Activated CD4-positive, alpha-beta memory T cell treated with anti-CD3 and anti-CD28 coated beads for 36 hours (primary cell): ENCODE data around the gene BMERB1. TPM values are rescaled to one million over a fixed set of nuclear protein-coding genes. Genes with fewer than 3 reads are reported as not detected.

ENCODE experiments used
- CTCF ChIA-PET: fragments of 350-600 bp; sonication (Branson Sonifier 250); formaldehyde crosslinking; loops from one replicate; lab custom pipeline; 2021; ENCODE audit warnings: antibody characterized with exemption, inconsistent platforms; lab: Charles Lee
- POLR2A ChIA-PET: fragments of 350-600 bp; sonication (Branson Sonifier 250); formaldehyde crosslinking; loops from one replicate; lab custom pipeline; 2021; ENCODE audit warnings: antibody characterized with exemption; lab: Charles Lee
- DNase-seq: peaks from one replicate; pipeline ENCODE4 v3.0.0-alpha.2; 2020
- H3K27ac Mint-ChIP-seq: one replicate; pipeline ENCODE4 v1.8.0; 2021; ENCODE audit warnings: mixed read lengths
- H3K27me3 Mint-ChIP-seq: one replicate; pipeline ENCODE4 v1.8.0; 2021; ENCODE audit warnings: mixed read lengths
- H3K36me3 Mint-ChIP-seq: one replicate; pipeline ENCODE4 v1.8.0; 2021; ENCODE audit warnings: mixed read lengths
- H3K4me1 Mint-ChIP-seq: one replicate; pipeline ENCODE4 v1.8.0; 2021; ENCODE audit warnings: low read depth, mixed read lengths
- H3K4me3 Mint-ChIP-seq: one replicate; pipeline ENCODE4 v1.8.0; 2021; ENCODE audit warnings: mild to moderate bottlenecking, mixed read lengths
- H3K9me3 Mint-ChIP-seq: one replicate; pipeline ENCODE4 v1.8.0; 2021; ENCODE audit warnings: mixed read lengths
- intact Hi-C: fragments of 100-400 bp; cut with micrococcal nuclease; formaldehyde crosslinking; loops from one replicate; pipeline ENCODE4 v1.15.1; 2023
- total RNA-seq, 2 experiments: library from RNA; stranded (reverse); gene quantifications; one replicate each; pipeline ENCODE4 v1.2.3, GENCODE V29; 2021

BMERB1 gene
- total RNA-seq, 2 experiments from 2014 or later, result 7.1 to 7.7 TPM

- H3K4me3 Mint-ChIP-seq, result no peak overlapping the region
- H3K27ac Mint-ChIP-seq, result no peak overlapping the region
- H3K4me1 Mint-ChIP-seq, result peaks cover 8% of the 10 kb centered on the region
- intact Hi-C loops, result loop anchor here (5.0 kb wide), 1 partner anchor 76 kb away; the partner anchor contains the start of gene BMERB1
- H3K36me3 Mint-ChIP-seq, result no peaks in the 10 kb centered on the region
- peaks cover 10% of the 10 kb centered on the region for H3K27me3 Mint-ChIP-seq
- no peaks in the 10 kb centered on the region for H3K9me3 Mint-ChIP-seq
- no peak for DNase-seq
- ChIA-PET CTCF (no interaction called here), POLR2A (no interaction called here)
These were observed 73.7 kb downstream of the BMERB1 start for GRCh38 chr16:15507959-15508627.

- Mint-ChIP-seq H3K4me1 (peaks cover 8% of the 10 kb centered on the region), H3K36me3 (no peaks in the 10 kb centered on the region), H3K4me3 (no peak overlapping the region), H3K27ac (peak overlapping the region; percentile 69), H3K27me3 (peaks cover 10% of the 10 kb centered on the region), H3K9me3 (no peaks in the 10 kb centered on the region)
- POLR2A ChIA-PET, result no interaction called here
- CTCF ChIA-PET, result interaction anchor here (0.9 kb wide), 1 partner anchor 81 kb away, joined by 3 read pairs; no protein-coding TSS in a partner anchor
- peak; percentile 33 for DNase-seq
- intact Hi-C loops, result loop anchor here (5.0 kb wide), 1 partner anchor 77 kb away; the partner anchor contains the start of gene BMERB1
These were observed 74.7 kb downstream of the BMERB1 start for GRCh38 chr16:15509051-15509592.

GRCh38 chr16:15509593-15510535, 75.5 kb downstream of the BMERB1 start:
- H3K27ac Mint-ChIP-seq, result peak overlapping the region; percentile 18
- H3K36me3 Mint-ChIP-seq, result no peaks in the 10 kb centered on the region
- intact Hi-C loops, result loop anchor here (5.0 kb wide), 1 partner anchor 78 kb away; the partner anchor contains the start of gene BMERB1
- peak; percentile 23 for DNase-seq
- H3K27me3 Mint-ChIP-seq, result peaks cover 8% of the 10 kb centered on the region
- peaks cover 8% of the 10 kb centered on the region for H3K4me1 Mint-ChIP-seq
- no peaks in the 10 kb centered on the region for H3K9me3 Mint-ChIP-seq
- H3K4me3 Mint-ChIP-seq, result no peak overlapping the region
- POLR2A ChIA-PET, result no interaction called here
- CTCF ChIA-PET, result interaction anchor here (0.9 kb wide), 1 partner anchor 82 kb away, joined by 3 read pairs; no protein-coding TSS in a partner anchor

- DNase-seq, result no peak
- Mint-ChIP-seq H3K36me3 (no peaks in the 10 kb centered on the region), H3K27ac (no peak overlapping the region), H3K4me1 (peaks cover 8% of the 10 kb centered on the region), H3K27me3 (peaks cover 5% of the 10 kb centered on the region), H3K9me3 (no peaks in the 10 kb centered on the region), H3K4me3 (no peak overlapping the region)
- POLR2A ChIA-PET, result no interaction called here
- CTCF ChIA-PET, result no interaction called here
- intact Hi-C loops, result no loop called here
These were observed 76.6 kb downstream of the BMERB1 start for GRCh38 chr16:15510992-15511391.

GRCh38 chr16:15511759-15512487, 77.5 kb downstream of the BMERB1 start:
- intact Hi-C loops, result no loop called here
- DNase-seq, result no peak
- Mint-ChIP-seq H3K27ac (no peak overlapping the region), H3K4me1 (peaks cover 8% of the 10 kb centered on the region), H3K36me3 (no peaks in the 10 kb centered on the region), H3K9me3 (no peaks in the 10 kb centered on the region), H3K27me3 (no peaks in the 10 kb centered on the region), H3K4me3 (no peak overlapping the region)
- ChIA-PET CTCF (no interaction called here), POLR2A (no interaction called here)

- ChIA-PET CTCF (no interaction called here), POLR2A (no interaction called here)
- H3K4me3 Mint-ChIP-seq, result no peak overlapping the region
- peaks cover 8% of the 10 kb centered on the region for H3K4me1 Mint-ChIP-seq
- DNase-seq, result no peak
- H3K36me3 Mint-ChIP-seq, result no peaks in the 10 kb centered on the region
- H3K27me3 Mint-ChIP-seq, result no peaks in the 10 kb centered on the region
- intact Hi-C loops, result no loop called here
- no peaks in the 10 kb centered on the region for H3K9me3 Mint-ChIP-seq
- no peak overlapping the region for H3K27ac Mint-ChIP-seq
These were observed 78.8 kb downstream of the BMERB1 start for GRCh38 chr16:15513156-15513555.

GRCh38 chr16:15515992-15516391, 81.6 kb downstream of the BMERB1 start:
- Mint-ChIP-seq H3K36me3 (no peaks in the 10 kb centered on the region), H3K27me3 (no peaks in the 10 kb centered on the region), H3K4me3 (no peak overlapping the region), H3K9me3 (no peaks in the 10 kb centered on the region), H3K4me1 (no peaks in the 10 kb centered on the region), H3K27ac (no peak overlapping the region)
- POLR2A ChIA-PET, result no interaction called here
- intact Hi-C loops, result no loop called here
- no peak for DNase-seq
- CTCF ChIA-PET, result no interaction called here

GRCh38 chr16:15516609-15517008, 82.2 kb downstream of the BMERB1 start:
- POLR2A ChIA-PET, result interaction anchor here (0.6 kb wide), 1 partner anchor 1652 kb away, joined by 3 read pairs; no protein-coding TSS in a partner anchor
- Mint-ChIP-seq H3K4me1 (no peaks in the 10 kb centered on the region), H3K36me3 (no peaks in the 10 kb centered on the region), H3K9me3 (no peaks in the 10 kb centered on the region), H3K27ac (no peak overlapping the region), H3K27me3 (no peaks in the 10 kb centered on the region), H3K4me3 (no peak overlapping the region)
- no peak for DNase-seq
- intact Hi-C loops, result no loop called here
- CTCF ChIA-PET, result no interaction called here

GRCh38 chr16:15517743-15518377, 83.5 kb downstream of the BMERB1 start:
- H3K9me3 Mint-ChIP-seq, result no peaks in the 10 kb centered on the region
- H3K27ac Mint-ChIP-seq, result no peak overlapping the region
- DNase-seq, result no peak
- H3K27me3 Mint-ChIP-seq, result no peaks in the 10 kb centered on the region
- intact Hi-C loops, result no loop called here
- POLR2A ChIA-PET, result no interaction called here
- no peak overlapping the region for H3K4me3 Mint-ChIP-seq
- H3K36me3 Mint-ChIP-seq, result no peaks in the 10 kb centered on the region
- CTCF ChIA-PET, result no interaction called here
- peaks cover 2% of the 10 kb centered on the region for H3K4me1 Mint-ChIP-seq

GRCh38 chr16:15518381-15519351, 84.3 kb downstream of the BMERB1 start:
- H3K4me3 Mint-ChIP-seq, result no peak overlapping the region
- ChIA-PET CTCF (no interaction called here), POLR2A (no interaction called here)
- H3K9me3 Mint-ChIP-seq, result no peaks in the 10 kb centered on the region
- H3K36me3 Mint-ChIP-seq, result no peaks in the 10 kb centered on the region
- intact Hi-C loops, result no loop called here
- no peaks in the 10 kb centered on the region for H3K27me3 Mint-ChIP-seq
- H3K27ac Mint-ChIP-seq, result no peak overlapping the region
- peaks cover 9% of the 10 kb centered on the region for H3K4me1 Mint-ChIP-seq
- DNase-seq, result no peak
